Thyroid gland (tissue), 4 donors: Measurements from ENCODE around the gene RAB35. TPM values are rescaled to one million over a fixed set of nuclear protein-coding genes. Genes with fewer than 3 reads are reported as not detected.

Experiments
- DNase-seq, 2 donors: peaks; one replicate each; pipeline ENCODE4 v3.0.0-alpha.2; 2019
- H3K27ac ChIP-seq, 3 donors: fragments of 200-600 bp; sonication (generic); 1 replicate in 2 of 3; 2 replicates in 1 of 3; pipeline ENCODE4 v1.5.1; 2016 to 2019; ENCODE audit warnings: mild to moderate bottlenecking in 1 of 3, moderate library complexity in 1 of 3
- H3K27me3 ChIP-seq: fragments of 200-600 bp; sonication (generic); one replicate; pipeline ENCODE4 v1.5.1; 2019
- H3K36me3 ChIP-seq, 2 donors: fragments of 200-600 bp; sonication (generic); one replicate each; pipeline ENCODE4 v1.5.1; 2016 to 2019
- H3K4me1 ChIP-seq, 2 donors: fragments of 200-600 bp; sonication (generic); one replicate each; pipeline ENCODE4 v1.5.1; 2017 to 2019
- H3K4me3 ChIP-seq, 3 donors: fragments of 200-600 bp; sonication (generic); replicated peaks in 1 of 3; 1 replicate in 2 of 3; 2 replicates in 1 of 3; pipeline ENCODE4 v1.5.1; 2016; ENCODE audit warnings: mild to moderate bottlenecking in 1 of 3
- H3K9me3 ChIP-seq: fragments of 200-600 bp; sonication (generic); one replicate; pipeline ENCODE4 v1.5.1; 2017
- CTCF ChIP-seq, 6 experiments: fragments of 200-600 bp in 3 of 6; fragments of 450-650 bp in 3 of 6; sonication (generic) in 3 of 6; IDR thresholded peaks; one replicate each; pipeline ENCODE4 v1.5.1; 2016 to 2019; ENCODE audit warnings: antibody characterized with exemption in 6 of 6, mild to moderate bottlenecking in 2 of 6, inconsistent platforms in 1 of 6, moderate library complexity in 1 of 6
- POLR2A ChIP-seq, 2 donors: fragments of 450-650 bp; IDR thresholded peaks; one replicate each; pipeline ENCODE4 v1.6.1; 2017; ENCODE audit warnings: antibody characterized with exemption in 2 of 2, mild to moderate bottlenecking in 2 of 2, moderate library complexity in 1 of 2
- WGBS, 2 donors: methylation state at CpG; one replicate each; pipeline ENCODE4 v1.1.5; 2017; 5-methylcytosine and 5-hydroxymethylcytosine counted together
- intact Hi-C: fragments of 100-400 bp; cut with DNase I; formaldehyde crosslinking; loops from one replicate; pipeline ENCODE4 v1.15.1; 2023
- total RNA-seq, 4 donors: library from RNA; depleted of rRNA; stranded (reverse); fragments of >200 nt; gene quantifications; one replicate each; pipeline ENCODE4 v1.2.3, GENCODE V29; 2016

Gene RAB35
- total RNA-seq, 4 donors from 2014 or later = 14.9 to 19.9 (median 17.4) TPM

GRCh38 chr12:120069278-120069677 is 47.3 kb downstream of the RAB35 start:
- 83 to 92% methylated on average over 5 of the region's 5 CpGs for WGBS, 2 donors
- no peak overlapping the region for H3K4me3 ChIP-seq
- H3K36me3 ChIP-seq = peaks cover 0 to 4% of the 10 kb centered on the region in 2 donors
- H3K27ac ChIP-seq = no peak overlapping the region
- peaks cover 30% of the 10 kb centered on the region in 2 donors for H3K4me1 ChIP-seq
- no peaks in the 10 kb centered on the region for H3K27me3 ChIP-seq
- no peak for DNase-seq
- H3K9me3 ChIP-seq = no peaks in the 10 kb centered on the region
- TF ChIP-seq CTCF (IDR thresholded peaks at IDR 0.05) (no peak), POLR2A (IDR thresholded peaks at IDR 0.05) (no peak)
- intact Hi-C loops = no loop called here

- TF ChIP-seq POLR2A (IDR thresholded peaks at IDR 0.05) (no peak), CTCF (IDR thresholded peaks at IDR 0.05) (no peak)
- no peak overlapping the region for H3K4me3 ChIP-seq
- H3K27me3 ChIP-seq = no peaks in the 10 kb centered on the region
- DNase-seq = peak in 1 of 2 donors; percentile 27
- peaks cover 30% of the 10 kb centered on the region in 2 donors for H3K4me1 ChIP-seq
- no peaks in the 10 kb centered on the region for H3K9me3 ChIP-seq
- peaks cover 0 to 4% of the 10 kb centered on the region in 2 donors for H3K36me3 ChIP-seq
- 38 to 57% methylated on average over 3 of the region's 3 CpGs for WGBS, 2 donors
- intact Hi-C loops = no loop called here
- H3K27ac ChIP-seq = no peak overlapping the region
Measured at GRCh38 chr12:120067901-120068300, 48.7 kb downstream of the RAB35 start.

GRCh38 chr12:120067084-120067869 is 49.3 kb downstream of the RAB35 start:
- DNase-seq = no peak
- intact Hi-C loops = no loop called here
- Histone ChIP-seq H3K27me3 (no peaks in the 10 kb centered on the region), H3K27ac (no peak overlapping the region), H3K9me3 (no peaks in the 10 kb centered on the region), H3K4me1 (peaks cover 30% of the 10 kb centered on the region in 2 donors), H3K36me3 (no peaks in the 10 kb centered on the region), H3K4me3 (no peak overlapping the region)
- WGBS, 2 donors = 84% methylated on average over 3 of the region's 3 CpGs
- TF ChIP-seq CTCF (IDR thresholded peaks at IDR 0.05) (no peak), POLR2A (IDR thresholded peaks at IDR 0.05) (no peak)

- TF ChIP-seq CTCF (IDR thresholded peaks at IDR 0.05) (no peak), POLR2A (IDR thresholded peaks at IDR 0.05) (no peak)
- no peak overlapping the region for H3K4me3 ChIP-seq
- H3K27me3 ChIP-seq = no peaks in the 10 kb centered on the region
- peaks cover 30% of the 10 kb centered on the region in 2 donors for H3K4me1 ChIP-seq
- intact Hi-C loops = no loop called here
- no peaks in the 10 kb centered on the region for H3K9me3 ChIP-seq
- no peak overlapping the region for H3K27ac ChIP-seq
- H3K36me3 ChIP-seq = no peaks in the 10 kb centered on the region
- DNase-seq = no peak
- 93 to 98% methylated on average over 2 of the region's 2 CpGs for WGBS, 2 donors
Measured at GRCh38 chr12:120066341-120066740, 50.2 kb downstream of the RAB35 start.

GRCh38 chr12:120065472-120065871 is 51.1 kb downstream of the RAB35 start:
- no peak for TF ChIP-seq CTCF (IDR thresholded peaks at IDR 0.05)
- TF ChIP-seq POLR2A (IDR thresholded peaks at IDR 0.05) = no peak
- Histone ChIP-seq H3K27me3 (no peaks in the 10 kb centered on the region), H3K9me3 (no peaks in the 10 kb centered on the region), H3K36me3 (no peaks in the 10 kb centered on the region), H3K4me1 (peaks cover 30% of the 10 kb centered on the region in 2 donors), H3K4me3 (no peak overlapping the region), H3K27ac (no peak overlapping the region)
- DNase-seq = peak; percentile 67 to 80
- intact Hi-C loops = no loop called here
- WGBS, 2 donors = 30 to 50% methylated on average over 1 of the region's 1 CpG
